GM12878 (cell line): Measurements from ENCODE around the gene TBC1D5. TPM values are rescaled to one million over a fixed set of nuclear protein-coding genes. Genes with fewer than 3 reads are reported as not detected.

Experiments
- ATF7 ChIP-seq: fragments of 450-650 bp; IDR thresholded peaks from 2 replicates; pipeline ENCODE4 v1.6.1; 2016; ENCODE audit warnings: low read depth, mild to moderate bottlenecking
- BCL11A ChIP-seq: IDR thresholded peaks from 2 replicates; pipeline ENCODE4 v1.6.1; 2011; ENCODE audit warnings: low read depth, low read length
- CEBPB ChIP-seq, 2 experiments: fragments of 150-350 bp in 1 of 2; IDR thresholded peaks; 2 replicates each; pipeline ENCODE4 v1.6.1; 2012 to 2014; ENCODE audit warnings: low read depth in 2 of 2, low read length in 2 of 2, borderline replicate concordance in 1 of 2, inconsistent platforms in 1 of 2
- CHD2 ChIP-seq: IDR thresholded peaks from 2 replicates; pipeline ENCODE4 v1.6.1; 2011; ENCODE audit warnings: low read depth, low read length, improper control_type of control experiment, borderline replicate concordance
- EP300 ChIP-seq, 2 experiments: fragments of 150-350 bp in 1 of 2; IDR thresholded peaks; 2 replicates each; pipeline ENCODE4 v1.6.1; 2011 to 2012; ENCODE audit warnings: low read depth in 2 of 2, low read length in 2 of 2, borderline replicate concordance in 1 of 2, improper control_type of control experiment in 1 of 2, inconsistent platforms in 1 of 2; ENCODE audit not compliant: control insufficient read depth in 1 of 2
- FOXM1 ChIP-seq: IDR thresholded peaks from 2 replicates; pipeline ENCODE4 v1.6.1; 2012; ENCODE audit warnings: low read depth, mild to moderate bottlenecking, inconsistent platforms, low read length, moderate library complexity
- GABPA ChIP-seq: IDR thresholded peaks from 2 replicates; pipeline ENCODE4 v1.6.1; 2014; ENCODE audit warnings: antibody characterized with exemption, low read depth, mild to moderate bottlenecking, inconsistent platforms
- HCFC1 ChIP-seq: fragments of 150-350 bp; IDR thresholded peaks from 2 replicates; pipeline ENCODE4 v1.6.1; 2014; ENCODE audit warnings: low read length
- IKZF1 ChIP-seq: fragments of 450-650 bp; conservative IDR thresholded peaks from 2 replicates; pipeline ENCODE4 v1.6.1; 2017; ENCODE audit warnings: antibody characterized with exemption, mild to moderate bottlenecking
- IKZF2 ChIP-seq, 2 experiments: fragments of 450-650 bp; IDR thresholded peaks; 2 replicates each; pipeline ENCODE4 v1.6.1; 2017; ENCODE audit warnings: mild to moderate bottlenecking in 2 of 2, moderate library complexity in 2 of 2
- IRF3 ChIP-seq: fragments of 450-650 bp; IDR thresholded peaks from 2 replicates; pipeline ENCODE4 v1.6.1; 2014; ENCODE audit warnings: mild to moderate bottlenecking
- KAT2A ChIP-seq: conservative IDR thresholded peaks from 2 replicates; pipeline ENCODE4 v1.6.1; 2011; ENCODE audit warnings: low read depth, low read length; ENCODE audit not compliant: control insufficient read depth
- KLF5 ChIP-seq: fragments of 450-650 bp; IDR thresholded peaks from 2 replicates; pipeline ENCODE4 v1.6.1; 2014; ENCODE audit warnings: mild to moderate bottlenecking; ENCODE audit not compliant: partially characterized antibody
- MXI1 ChIP-seq: fragments of 150-350 bp; IDR thresholded peaks from 2 replicates; pipeline ENCODE4 v1.6.1; 2011; ENCODE audit warnings: low read depth, mild to moderate bottlenecking, inconsistent platforms, low read length, improper control_type of control experiment
- MYC ChIP-seq: IDR thresholded peaks from 2 replicates; pipeline ENCODE4 v1.6.1; 2011; ENCODE audit warnings: mild to moderate bottlenecking, low read length, moderate library complexity, inconsistent platforms; ENCODE audit not compliant: insufficient read depth, insufficient replicate concordance, insufficient read length, severe bottlenecking
- NR2C2 ChIP-seq: IDR thresholded peaks from 2 replicates; pipeline ENCODE4 v1.6.1; 2011; ENCODE audit warnings: borderline replicate concordance, low read depth; ENCODE audit not compliant: control insufficient read depth, insufficient read length
- PKNOX1 ChIP-seq: fragments of 450-650 bp; IDR thresholded peaks from 2 replicates; pipeline ENCODE4 v1.6.1; 2016; ENCODE audit warnings: mild to moderate bottlenecking
- PML ChIP-seq: IDR thresholded peaks from 2 replicates; pipeline ENCODE4 v1.6.1; 2012; ENCODE audit warnings: low read length, inconsistent platforms
- POLR2AphosphoS5 ChIP-seq: IDR thresholded peaks from 2 replicates; pipeline ENCODE4 v1.6.1; 2011; ENCODE audit warnings: mild to moderate bottlenecking, low read length, inconsistent platforms
- RELA ChIP-seq: fragments of 450-650 bp; IDR thresholded peaks from 2 replicates; pipeline ENCODE4 v1.8.0; 2014; ENCODE audit warnings: borderline replicate concordance; ENCODE audit not compliant: partially characterized antibody
- SMARCA5 ChIP-seq: fragments of 450-650 bp; IDR thresholded peaks from 2 replicates; pipeline ENCODE4 v1.6.1; 2017; ENCODE audit warnings: mild to moderate bottlenecking
- SUPT20H ChIP-seq: IDR thresholded peaks from 2 replicates; pipeline ENCODE4 v1.6.1; 2011; ENCODE audit warnings: low read depth, mild to moderate bottlenecking, low read length, moderate library complexity, borderline replicate concordance; ENCODE audit not compliant: control insufficient read depth
- USF2 ChIP-seq: IDR thresholded peaks from 2 replicates; pipeline ENCODE4 v1.6.1; 2011; ENCODE audit warnings: low read depth, low read length, improper control_type of control experiment, borderline replicate concordance
- YY1 ChIP-seq: IDR thresholded peaks from 2 replicates; pipeline ENCODE4 v1.6.1; 2011; ENCODE audit warnings: low read depth, mild to moderate bottlenecking, low read length
- ZBTB33 ChIP-seq: fragments of 450-650 bp; IDR thresholded peaks from 2 replicates; pipeline ENCODE4 v1.6.1; 2017; ENCODE audit warnings: mild to moderate bottlenecking
- ZNF24 ChIP-seq: fragments of 450-650 bp; IDR thresholded peaks from 2 replicates; pipeline ENCODE4 v1.6.1; 2017; ENCODE audit warnings: antibody characterized with exemption, mild to moderate bottlenecking
- ZSCAN29 ChIP-seq: fragments of 450-650 bp; IDR thresholded peaks from 2 replicates; pipeline ENCODE4 v1.6.1; 2017; ENCODE audit warnings: mild to moderate bottlenecking, moderate library complexity
- polyA plus RNA-seq, 11 experiments: library from polyadenylated mRNA; depleted of rRNA in 4 of 11; unstranded in 6 of 11; stranded (reverse) in 5 of 11; fragments of >200 nt; fragmentation: Nextera tagmentation in 4 of 11; fragmentation: Illumina TruSeq in 1 of 11; extraction: Ambion mirVana in 4 of 11; extraction: Trizol in 1 of 11; gene quantifications; 1 replicate in 1 of 11; 2 replicates in 10 of 11; pipeline versions ENCODE4 v1.2.1 to v1.2.3, GENCODE V29; 2011 to 2016; ENCODE audit warnings: inconsistent platforms in 2 of 11, missing spikeins in 2 of 11, low read depth in 1 of 11
- total RNA-seq, 4 experiments: library from RNA; depleted of rRNA in 3 of 4; stranded (reverse); fragments of >200 nt in 3 of 4; fragmentation: Illumina TruSeq in 1 of 4; extraction: Trizol in 1 of 4; gene quantifications; 2 replicates each; pipeline versions ENCODE4 v1.2.1 to v1.2.3, GENCODE V29; 2013 to 2021

Gene TBC1D5
- total and polyA plus RNA-seq, 10 of the 15 experiments (the other 5 are each of a cell fraction or from before 2014, with no cell fraction given), result 5.5 to 61.0 (median 43.8) TPM

GRCh38 chr3:17747174-17747889, 4.9 kb upstream of the TBC1D5 start (continued):
- TF ChIP-seq KAT2A, result no peak
- TF ChIP-seq EP300 (IDR thresholded peaks at IDR 0.05; ENCODE audit: borderline replicate concordance in 1 of 2, control insufficient read depth in 1 of 2, low read depth in 2 of 2, low read length in 2 of 2), result peak; percentile 60 to 89; a peak in 2 of 4 replicates
- peak; percentile 75 for TF ChIP-seq ATF7
- TF ChIP-seq IKZF2 (IDR thresholded peaks at IDR 0.05), result peak; percentile 96
- TF ChIP-seq MYC, result no peak
- peak; percentile 49; the same call in 1 of the 2 replicates for TF ChIP-seq PML
- peak; percentile 95 for TF ChIP-seq IKZF1
- TF ChIP-seq IRF3, result no peak
- no peak for TF ChIP-seq KLF5
- TF ChIP-seq ZBTB33, result no peak
- no peak for TF ChIP-seq POLR2AphosphoS5
- TF ChIP-seq CEBPB (IDR thresholded peaks at IDR 0.05; ENCODE audit: borderline replicate concordance in 1 of 2, low read depth in 2 of 2, low read length in 2 of 2), result no peak
- TF ChIP-seq RELA, result no peak
- TF ChIP-seq BCL11A, result 0 out of 2 replicates have a peak, but pooled peaks have one; percentile 49
- TF ChIP-seq MXI1, result no peak
- TF ChIP-seq SMARCA5, result 0 out of 2 replicates have a peak, but pooled peaks have one; percentile 60
- TF ChIP-seq CHD2, result no peak; the same call in 1 of the 2 replicates
- TF ChIP-seq ZSCAN29, result no peak
- peak; percentile 66; the same call in 1 of the 2 replicates for TF ChIP-seq GABPA
- TF ChIP-seq PKNOX1, result peak; percentile 80
- no peak for TF ChIP-seq YY1
- TF ChIP-seq FOXM1, result peak; percentile 55; the same call in 1 of the 2 replicates
- TF ChIP-seq SUPT20H, result no peak
- peak; percentile 32; the same call in 1 of the 2 replicates for TF ChIP-seq ZNF24
- TF ChIP-seq HCFC1, result no peak
- no peak for TF ChIP-seq NR2C2
- TF ChIP-seq USF2, result no peak
